Esophagus muscularis mucosa (tissue), 4 donors: ENCODE results near the gene ZNF80. TPM values are rescaled to one million over a fixed set of nuclear protein-coding genes. Genes with fewer than 3 reads are reported as not detected.

Experiments
- DNase-seq: peaks from one replicate; pipeline ENCODE4 v3.0.0-alpha.2; 2017; ENCODE audit errors: extremely low spot score
- H3K27ac ChIP-seq, 4 donors: fragments of 200-600 bp; sonication (generic); replicated peaks in 1 of 4; 1 replicate in 3 of 4; 2 replicates in 1 of 4; pipeline ENCODE4 v1.5.1; 2016 to 2019; ENCODE audit warnings: mild to moderate bottlenecking in 1 of 4
- H3K27me3 ChIP-seq, 4 donors: fragments of 200-600 bp; sonication (generic); one replicate each; pipeline versions ENCODE4 v1.5.1 to v1.6.0; 2016 to 2019
- H3K36me3 ChIP-seq, 4 donors: fragments of 200-600 bp; sonication (generic); one replicate each; pipeline ENCODE4 v1.5.1; 2016 to 2019
- H3K4me1 ChIP-seq, 4 donors: fragments of 200-600 bp; sonication (generic); one replicate each; pipeline ENCODE4 v1.5.1; 2016 to 2019
- H3K4me3 ChIP-seq, 4 donors: fragments of 200-600 bp; sonication (generic); 1 replicate in 2 of 4; 2 replicates in 2 of 4; pipeline ENCODE4 v1.5.1; 2016 to 2019; ENCODE audit warnings: mild to moderate bottlenecking in 4 of 4, moderate library complexity in 1 of 4
- H3K9me3 ChIP-seq, 4 donors: fragments of 200-600 bp; sonication (generic); 1 replicate in 3 of 4; 2 replicates in 1 of 4; pipeline ENCODE4 v1.5.1; 2016 to 2019
- CTCF ChIP-seq, 3 experiments: fragments of 200-600 bp in 2 of 3; fragments of 450-650 bp in 1 of 3; sonication (generic) in 2 of 3; IDR thresholded peaks; one replicate each; pipeline ENCODE4 v1.5.1; 2017 to 2019; ENCODE audit warnings: antibody characterized with exemption in 3 of 3, mild to moderate bottlenecking in 2 of 3, moderate library complexity in 1 of 3
- EP300 ChIP-seq: sonication (generic); formaldehyde crosslinking; IDR thresholded peaks from one replicate; pipeline ENCODE4 v1.6.1; 2017; ENCODE audit warnings: antibody characterized with exemption
- POLR2A ChIP-seq: fragments of 450-650 bp; IDR thresholded peaks from one replicate; pipeline ENCODE4 v1.6.1; 2017; ENCODE audit warnings: antibody characterized with exemption, moderate library complexity, mild to moderate bottlenecking, low read depth
- POLR2AphosphoS5 ChIP-seq, 2 donors: sonication (generic); formaldehyde crosslinking; IDR thresholded peaks; one replicate each; pipeline ENCODE4 v1.6.1; 2017; ENCODE audit warnings: antibody characterized with exemption in 2 of 2
- WGBS: methylation state at CpG from one replicate; pipeline ENCODE4 v1.1.5; 2018; 5-methylcytosine and 5-hydroxymethylcytosine counted together
- intact Hi-C: fragments of 100-400 bp; cut with DNase I; formaldehyde crosslinking; loops from one replicate; pipeline ENCODE4 v1.15.1; 2023
- total RNA-seq, 4 donors: library from RNA; depleted of rRNA; stranded (reverse); fragments of >200 nt; gene quantifications; one replicate each; pipeline versions ENCODE4 v1.1.0 to v1.2.1, GENCODE V29; 2016

The ZNF80 gene
- total RNA-seq, 4 donors from 2014 or later, result not detected

- no peaks in the 10 kb centered on the region for H3K4me1 ChIP-seq
- H3K36me3 ChIP-seq, result no peaks in the 10 kb centered on the region
- no peak overlapping the region for H3K4me3 ChIP-seq
- H3K9me3 ChIP-seq, result no peaks in the 10 kb centered on the region
- DNase-seq, result no peak
- no peak overlapping the region for H3K27ac ChIP-seq
- WGBS, result 54% methylated on average over 3 of the region's 3 CpGs
- TF ChIP-seq POLR2AphosphoS5 (IDR thresholded peaks at IDR 0.05), result no peak
- no peak for TF ChIP-seq CTCF (IDR thresholded peaks at IDR 0.05)
- TF ChIP-seq EP300, result no peak
- no peak for TF ChIP-seq POLR2A
- no peaks in the 10 kb centered on the region for H3K27me3 ChIP-seq
- intact Hi-C loops, result no loop called here
Observed at GRCh38 chr3:114234745-114235144, 2.6 kb downstream of the ZNF80 start.

GRCh38 chr3:114231616-114232015 is 5.8 kb downstream of the ZNF80 start:
- no peaks in the 10 kb centered on the region for H3K36me3 ChIP-seq
- DNase-seq, result no peak
- H3K9me3 ChIP-seq, result no peaks in the 10 kb centered on the region
- H3K4me1 ChIP-seq, result no peaks in the 10 kb centered on the region
- H3K27me3 ChIP-seq, result no peaks in the 10 kb centered on the region
- WGBS, result 71% methylated on average over 2 of the region's 3 CpGs
- TF ChIP-seq CTCF (IDR thresholded peaks at IDR 0.05) (no peak), POLR2A (no peak)
- H3K27ac ChIP-seq, result no peak overlapping the region
- no peak overlapping the region for H3K4me3 ChIP-seq
- intact Hi-C loops, result no loop called here

- Histone ChIP-seq H3K9me3 (peaks cover 0 to 19% (median 8%) of the 10 kb centered on the region in 4 donors), H3K4me3 (no peak overlapping the region), H3K27me3 (no peaks in the 10 kb centered on the region), H3K27ac (no peak overlapping the region), H3K36me3 (no peaks in the 10 kb centered on the region), H3K4me1 (no peaks in the 10 kb centered on the region)
- intact Hi-C loops, result no loop called here
- TF ChIP-seq POLR2AphosphoS5 (IDR thresholded peaks at IDR 0.05) (no peak), CTCF (IDR thresholded peaks at IDR 0.05) (no peak), EP300 (no peak), POLR2A (no peak)
- 93% methylated on average over 1 of the region's 1 CpG for WGBS
- DNase-seq, result peak; percentile 53
Observed at GRCh38 chr3:114227076-114227475, 10.3 kb downstream of the ZNF80 start.

GRCh38 chr3:114226313-114226712 is 11.1 kb downstream of the ZNF80 start:
- no peaks in the 10 kb centered on the region for H3K27me3 ChIP-seq
- intact Hi-C loops, result no loop called here
- no peak overlapping the region for H3K27ac ChIP-seq
- no peak overlapping the region for H3K4me3 ChIP-seq
- no peaks in the 10 kb centered on the region for H3K36me3 ChIP-seq
- peaks cover 0 to 19% (median 8%) of the 10 kb centered on the region in 4 donors for H3K9me3 ChIP-seq
- no peaks in the 10 kb centered on the region for H3K4me1 ChIP-seq
- WGBS, result 93% methylated on average over 2 of the region's 2 CpGs
- no peak for TF ChIP-seq POLR2AphosphoS5 (IDR thresholded peaks at IDR 0.05)
- TF ChIP-seq EP300, result no peak
- no peak for TF ChIP-seq CTCF (IDR thresholded peaks at IDR 0.05)
- TF ChIP-seq POLR2A, result no peak
- DNase-seq, result peak; percentile 31

GRCh38 chr3:114223143-114223542 is 14.2 kb downstream of the ZNF80 start:
- TF ChIP-seq EP300, result no peak
- TF ChIP-seq CTCF (IDR thresholded peaks at IDR 0.05), result no peak
- TF ChIP-seq POLR2AphosphoS5 (IDR thresholded peaks at IDR 0.05), result no peak
- TF ChIP-seq POLR2A, result no peak
- Histone ChIP-seq H3K9me3 (peaks cover 0 to 19% (median 8%) of the 10 kb centered on the region in 4 donors), H3K27ac (no peak overlapping the region), H3K4me1 (no peaks in the 10 kb centered on the region), H3K27me3 (no peaks in the 10 kb centered on the region), H3K4me3 (no peak overlapping the region), H3K36me3 (no peaks in the 10 kb centered on the region)
- intact Hi-C loops, result no loop called here
- DNase-seq, result no peak
- WGBS, result 67% methylated on average over 3 of the region's 3 CpGs
